NCI-H2107 treated with DMSO at 0.1 percent for 48 hours (cell line): ENCODE data around the gene USP9X.
"Not testable (repeated sequence)": the region's sequence is repeated elsewhere in the genome, so short reads cannot be mapped to it uniquely, and the experiment has no call there.

Source experiments
- DNase-seq: peaks from one replicate; lab custom pipeline; 2025; ENCODE audit not compliant: unreplicated experiment; lab: John Stamatoyannopoulos, UW

Gene USP9X

GRCh38 chrX:41184312-41184711 is 99.1 kb downstream of the USP9X start:
- no peak for DNase-seq

GRCh38 chrX:41186946-41187345 is 101.7 kb downstream of the USP9X start:
- not testable (repeated sequence) for DNase-seq

DNA sequence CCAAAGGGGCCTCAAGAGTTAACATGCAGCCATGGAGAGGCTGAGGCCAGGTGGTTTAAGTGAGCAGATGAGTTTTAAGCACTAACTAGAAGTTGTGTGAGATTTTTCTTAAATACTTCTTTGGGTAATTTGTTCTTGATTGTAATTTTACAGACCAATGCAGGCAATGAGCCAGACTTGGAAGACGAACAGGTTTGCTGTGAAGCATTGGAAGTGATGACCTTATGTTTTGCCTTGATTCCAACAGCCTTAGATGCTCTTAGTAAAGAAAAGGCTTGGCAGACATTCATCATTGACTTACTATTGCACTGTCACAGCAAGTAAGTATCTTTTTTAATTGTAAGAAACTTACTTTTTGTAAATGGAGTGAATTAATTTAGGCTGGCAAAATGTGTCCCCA is 103.9 kb downstream of the USP9X start:
- no peak for DNase-seq

- DNase-seq: no peak
Observed at GRCh38 chrX:41192880-41193279, 107.6 kb downstream of the USP9X start.

DNA sequence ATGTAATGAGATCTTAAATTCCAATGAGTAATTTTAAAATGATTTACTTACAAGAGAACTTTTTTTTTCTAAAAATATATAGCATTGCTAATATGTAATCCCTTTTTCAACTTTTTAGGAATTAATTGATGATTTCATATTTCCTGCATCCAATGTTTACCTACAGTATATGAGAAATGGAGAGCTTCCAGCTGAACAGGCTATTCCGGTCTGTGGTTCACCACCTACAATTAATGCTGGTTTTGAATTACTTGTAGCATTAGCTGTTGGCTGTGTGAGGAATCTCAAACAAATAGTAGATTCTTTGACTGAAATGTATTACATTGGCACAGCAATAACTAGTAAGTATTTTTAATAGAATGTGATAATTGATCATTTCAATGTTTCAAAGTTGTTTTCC is 113.2 kb downstream of the USP9X start:
- no peak for DNase-seq

GRCh38 chrX:41200785-41201184 is 115.5 kb downstream of the USP9X start:
- no peak for DNase-seq

DNA sequence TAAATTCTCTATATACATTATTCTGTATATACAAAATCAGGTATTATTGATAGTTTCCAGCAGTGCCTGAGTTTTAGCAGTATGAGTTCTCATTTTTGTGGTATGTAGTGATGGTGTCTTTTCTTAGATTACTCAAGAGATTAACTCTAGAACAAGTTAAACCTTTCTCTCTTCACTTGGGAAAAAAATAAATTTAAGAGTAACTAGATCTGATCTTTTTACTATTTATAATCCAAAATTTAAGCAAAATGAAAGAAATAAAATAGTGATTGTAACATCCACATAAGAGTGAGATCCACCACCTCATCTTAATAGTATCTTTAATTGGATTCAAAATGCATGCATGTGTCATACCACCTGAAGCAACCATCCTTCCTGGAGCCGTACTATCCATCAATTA is 124.6 kb downstream of the USP9X start:
- no peak for DNase-seq

DNA sequence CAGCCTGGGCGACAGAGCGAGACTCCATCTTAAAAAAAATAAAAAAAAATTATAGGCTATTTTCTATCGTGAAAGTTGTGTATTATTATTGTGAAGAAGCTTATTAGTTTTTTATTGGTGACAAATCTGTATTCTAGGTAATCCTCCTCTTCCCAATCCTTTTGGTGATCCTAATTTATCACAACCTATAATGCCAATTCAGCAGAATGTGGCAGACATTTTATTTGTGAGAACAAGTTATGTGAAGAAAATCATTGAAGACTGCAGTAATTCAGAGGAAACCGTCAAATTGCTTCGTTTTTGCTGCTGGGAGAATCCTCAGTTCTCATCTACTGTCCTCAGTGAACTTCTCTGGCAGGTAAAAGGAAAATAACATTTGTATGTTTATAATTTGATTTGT is 139.4 kb downstream of the USP9X start:
- no peak for DNase-seq

DNA sequence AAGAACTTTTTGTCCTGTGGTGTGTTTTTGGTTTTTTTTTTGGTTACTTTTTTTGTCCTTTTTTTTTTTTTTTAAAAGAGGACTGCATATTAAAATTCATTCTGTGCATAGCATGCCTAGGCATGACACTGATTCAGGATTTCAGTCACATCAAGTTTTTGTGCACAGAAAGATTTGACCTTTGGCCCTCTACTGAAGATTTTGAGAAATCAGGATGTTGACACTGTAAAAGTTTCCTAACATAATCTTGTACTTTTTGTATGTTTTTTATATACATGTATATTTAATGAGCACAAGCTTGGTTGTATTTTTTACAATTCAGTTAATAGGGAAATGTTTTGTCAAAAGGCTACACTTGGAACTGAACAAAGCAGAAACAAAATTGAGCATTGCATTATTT is 148.7 kb downstream of the USP9X start:
- no peak for DNase-seq

GRCh38 chrX:41234471-41234870 is 149.2 kb downstream of the USP9X start:
- DNase-seq: not testable (repeated sequence)

DNA sequence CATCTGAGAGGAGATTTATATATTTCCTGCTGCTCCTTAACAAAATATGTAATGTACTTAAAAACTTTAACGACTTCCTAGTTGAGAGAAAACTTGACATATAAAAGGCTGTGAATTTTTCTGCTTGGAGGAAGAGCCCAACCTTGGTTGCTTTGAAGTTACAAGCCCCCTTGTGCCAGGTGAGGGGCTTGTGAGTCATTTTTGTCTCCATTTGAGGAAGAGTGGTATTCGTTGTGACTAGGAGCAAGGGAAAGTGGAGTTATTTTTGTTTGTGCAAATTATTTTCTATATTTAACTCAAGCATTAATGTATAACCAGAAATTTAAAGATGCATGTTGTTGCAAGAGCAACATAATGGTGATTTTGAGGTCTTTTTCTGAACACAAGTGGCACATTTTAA is 149.7 kb downstream of the USP9X start:
- no peak for DNase-seq

DNA sequence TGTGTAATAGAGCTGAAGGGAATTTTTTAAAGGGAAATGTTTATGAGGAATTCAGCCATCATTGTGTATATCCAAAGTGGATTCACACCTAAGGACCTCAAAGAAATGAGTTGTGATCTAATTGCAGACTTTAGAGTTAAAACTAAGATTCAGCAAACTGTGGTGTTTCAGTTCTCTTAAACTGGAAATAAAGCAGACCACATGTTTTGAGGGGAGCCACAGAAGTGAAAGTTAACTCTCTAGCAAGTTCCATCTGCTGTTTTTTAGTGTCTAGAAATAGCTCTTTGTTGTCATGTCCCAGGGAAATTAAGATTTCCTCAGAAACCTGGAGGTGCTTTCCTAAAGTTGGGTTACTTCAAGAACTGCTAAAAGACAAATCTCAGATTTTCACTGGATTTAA is 151.4 kb downstream of the USP9X start:
- DNase-seq: no peak

DNA sequence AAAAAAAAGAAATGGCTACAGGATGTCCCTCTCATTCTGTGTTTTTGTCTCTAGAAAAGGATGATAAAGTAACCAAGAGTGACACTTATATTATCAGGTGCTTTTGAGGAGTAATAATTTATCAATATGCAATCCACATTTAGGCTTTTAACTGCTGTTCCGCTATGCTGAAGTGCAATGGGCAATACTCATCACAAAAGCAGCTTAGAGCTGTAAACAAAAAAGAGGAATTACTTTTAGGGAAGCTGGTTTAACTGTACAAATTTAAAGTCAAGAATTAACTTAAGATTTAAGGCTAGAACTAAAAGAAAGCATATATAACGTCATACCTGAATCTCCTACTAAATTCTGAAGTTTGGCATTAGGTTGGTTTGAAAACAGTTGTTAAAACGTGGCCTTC is 155.3 kb downstream of the USP9X start:
- no peak for DNase-seq

GRCh38 chrX:41241962-41242361 is 156.7 kb downstream of the USP9X start:
- DNase-seq: no peak

DNA sequence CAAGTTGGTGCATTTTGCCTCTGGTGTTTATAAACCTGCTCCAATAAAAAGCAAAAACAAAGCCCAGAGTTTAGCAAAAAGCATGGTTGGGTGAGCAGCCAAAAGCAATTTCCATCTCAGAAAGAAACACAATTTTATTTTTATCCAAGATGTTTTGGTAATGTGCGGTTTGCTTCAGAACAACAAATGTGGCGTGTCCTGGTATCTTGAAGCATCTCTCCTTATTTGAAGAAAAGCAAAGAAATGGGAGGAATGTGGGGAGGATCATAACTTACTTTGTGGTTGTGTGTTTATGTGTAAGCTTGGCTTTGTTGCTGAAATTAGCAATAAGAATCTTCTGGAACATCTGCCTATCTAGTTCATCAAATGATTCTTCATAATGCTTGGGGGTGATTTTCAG is 160.4 kb downstream of the USP9X start:
- no peak for DNase-seq

DNA sequence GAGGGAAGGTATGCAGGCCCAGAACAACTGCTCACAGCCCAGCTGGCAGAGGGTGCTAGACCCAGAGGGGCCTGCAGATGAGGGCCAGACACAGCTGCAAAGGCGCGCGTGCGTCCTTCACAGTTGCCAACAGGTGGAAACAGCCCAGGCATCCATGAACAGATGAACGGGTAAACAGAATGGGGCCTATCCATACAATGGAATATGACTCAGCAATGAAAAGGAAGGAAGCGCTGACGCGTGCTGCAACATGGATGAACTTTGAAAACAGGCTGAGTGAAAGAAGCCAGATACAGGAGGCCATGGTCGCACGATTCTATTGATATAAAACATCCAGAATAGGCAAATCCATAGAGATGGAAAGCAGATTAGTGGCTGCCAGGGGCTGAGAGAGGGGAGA is 165.6 kb downstream of the USP9X start:
- DNase-seq: no peak

DNA sequence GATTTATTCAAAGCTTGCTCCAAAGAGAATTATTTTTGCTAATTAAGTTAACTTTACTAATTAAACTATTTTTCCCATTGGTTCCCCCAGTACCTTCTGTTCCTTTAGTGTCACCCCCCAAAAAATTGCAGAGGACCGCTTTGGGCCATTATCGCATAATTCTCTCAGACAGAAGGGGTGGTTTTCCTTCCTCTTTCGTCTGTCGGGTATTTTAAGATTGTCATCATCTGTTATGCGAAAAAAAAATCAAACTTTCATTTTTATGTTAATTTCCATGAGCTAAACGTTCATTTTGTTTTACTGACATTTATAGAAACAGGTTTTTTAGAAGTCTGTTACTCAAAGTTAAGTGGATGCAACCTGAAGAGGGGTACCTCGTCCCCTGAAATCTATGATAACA is 172.6 kb downstream of the USP9X start:
- no peak for DNase-seq

GRCh38 chrX:41258226-41258625 is 173.0 kb downstream of the USP9X start:
- DNase-seq: no peak

- DNase-seq: no peak
Observed at GRCh38 chrX:41258871-41259270, 173.6 kb downstream of the USP9X start.

- DNase-seq: no peak
Observed at GRCh38 chrX:41259516-41259915, 174.3 kb downstream of the USP9X start.

DNA sequence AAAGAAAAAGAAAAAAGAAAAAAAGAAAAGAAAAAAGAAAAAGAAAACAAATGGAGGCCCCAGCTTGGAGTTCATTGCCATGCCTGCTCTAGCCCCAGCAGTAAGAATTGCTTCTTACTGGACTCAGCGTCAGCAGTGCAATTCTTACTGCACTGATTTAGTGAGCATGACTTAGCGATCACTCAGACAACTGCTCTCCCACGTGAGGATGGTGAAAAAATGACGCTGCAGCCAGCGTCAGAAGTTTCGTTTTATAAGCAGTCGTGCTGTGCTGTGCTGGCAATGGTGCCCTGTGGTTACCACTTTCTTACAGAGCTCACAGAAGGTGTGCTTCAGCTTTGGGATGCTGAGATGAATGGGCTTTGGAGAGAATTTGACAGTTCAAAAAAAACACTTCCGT is 180.4 kb downstream of the USP9X start:
- DNase-seq: no peak

DNA sequence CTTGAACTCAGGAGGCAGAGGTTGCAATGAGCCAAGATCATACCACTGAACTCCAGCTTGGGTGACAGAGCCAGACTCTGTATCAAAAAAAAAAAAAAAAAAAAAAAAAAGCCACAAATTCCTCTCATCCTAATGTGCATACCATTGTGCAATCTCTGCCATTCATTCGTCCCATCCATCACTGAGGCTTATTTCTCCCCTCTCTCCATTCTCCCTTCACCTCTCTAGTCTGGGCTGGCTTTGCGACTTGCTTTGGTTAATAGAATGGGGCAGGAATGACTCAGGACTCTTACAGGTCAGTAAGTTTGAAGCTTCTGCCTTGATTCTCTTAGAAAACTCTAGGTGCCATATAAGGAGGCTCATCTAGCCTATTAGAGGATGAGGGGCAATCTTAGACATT is 188.4 kb downstream of the USP9X start:
- no peak for DNase-seq

GRCh38 chrX:41275661-41276609 is 190.7 kb downstream of the USP9X start:
- DNase-seq: peak; percentile 31
